Endothelial cell of umbilical vein (primary cell): ENCODE measurements around the gene SCRN1. TPM values are rescaled to one million over a fixed set of nuclear protein-coding genes. Genes with fewer than 3 reads are reported as not detected.

Source experiments
- BruUV-seq: library from RNA; stranded (reverse); fragments of 400-500 nt; replicated peaks from 2 replicates; lab custom pipeline; 2021; lab: Mats Ljungman, UMichigan
- CTCF ChIA-PET: fragments of 300-600, 350-600 bp; sonication (Branson Sonifier 250); formaldehyde crosslinking; loops from one replicate; lab custom pipeline; 2021; ENCODE audit warnings: antibody characterized with exemption, inconsistent platforms; lab: Charles Lee
- POLR2A ChIA-PET: fragments of 300-600, 350-600 bp; sonication (Branson Sonifier 250); formaldehyde crosslinking; loops from one replicate; lab custom pipeline; 2021; ENCODE audit warnings: antibody characterized with exemption, inconsistent platforms; lab: Charles Lee
- DNase-seq: peaks from one replicate; pipeline ENCODE4 v3.0.0-alpha.2; 2011; ENCODE audit warnings: low read depth, low spot score
- FAIRE-seq: peaks from 2 replicates; lab custom pipeline; 2011; peaks lifted over from hg19 to GRCh38; lab: Jason Lieb, UNC
- H2AFZ ChIP-seq: 2 replicates; pipeline ENCODE4 v1.6.0; 2012; ENCODE audit warnings: low read depth, low read length, control low read depth, inconsistent platforms
- H3K27ac ChIP-seq: 2 replicates; pipeline ENCODE4 v1.5.1; 2011; ENCODE audit warnings: low read depth, mild to moderate bottlenecking, control low read depth, low read length, moderate library complexity; ENCODE audit not compliant: insufficient read depth
- H3K27me3 ChIP-seq, 2 experiments: 2 replicates each; pipeline versions ENCODE4 v1.6.0 to v1.6.1; 2011; ENCODE audit warnings: low read length in 2 of 2, mixed read lengths in 1 of 2; ENCODE audit not compliant: control insufficient read depth in 2 of 2, insufficient read depth in 2 of 2
- H3K36me3 ChIP-seq, 2 experiments: 2 replicates in 1 of 2; 3 replicates in 1 of 2; pipeline ENCODE4 v1.5.1; 2011; ENCODE audit warnings: low read length in 2 of 2, mild to moderate bottlenecking in 1 of 2, moderate library complexity in 1 of 2; ENCODE audit not compliant: control insufficient read depth in 2 of 2, insufficient read depth in 2 of 2; ENCODE audit errors: extremely low read depth in 1 of 2
- H3K4me1 ChIP-seq: 3 replicates; pipeline ENCODE4 v1.5.1; 2011; ENCODE audit warnings: mild to moderate bottlenecking, low read length; ENCODE audit not compliant: control insufficient read depth, insufficient read depth; ENCODE audit errors: extremely low read depth
- H3K4me2 ChIP-seq: 2 replicates; pipeline ENCODE4 v1.6.1; 2011; ENCODE audit warnings: low read length, control low read depth, mixed read lengths; ENCODE audit not compliant: insufficient read depth
- H3K4me3 ChIP-seq, 3 experiments: fragments of 200-600 bp in 1 of 3; sonication (generic), shearing (Covaris generic) in 1 of 3; replicated peaks in 1 of 3; 2 replicates each; pipeline ENCODE4 v1.5.1; 2011 to 2016; ENCODE audit warnings: control low read depth in 3 of 3, low read length in 3 of 3, mild to moderate bottlenecking in 2 of 3, inconsistent platforms in 1 of 3, low read depth in 1 of 3, moderate library complexity in 1 of 3; ENCODE audit not compliant: insufficient read depth in 1 of 3
- H3K79me2 ChIP-seq: 2 replicates; pipeline ENCODE4 v1.6.0; 2012; ENCODE audit warnings: low read length, inconsistent platforms; ENCODE audit not compliant: control insufficient read depth, insufficient read depth
- H3K9ac ChIP-seq: replicated peaks from 2 replicates; pipeline ENCODE3; 2011; ENCODE audit warnings: low read length, control low read depth; ENCODE audit not compliant: insufficient read depth; ENCODE audit errors: extremely low read depth
- H3K9me1 ChIP-seq: replicated peaks from 3 replicates; pipeline ENCODE4 v1.6.0; 2011; ENCODE audit warnings: mild to moderate bottlenecking, low read length; ENCODE audit not compliant: control insufficient read depth, insufficient read depth; ENCODE audit errors: extremely low read depth
- H3K9me3 ChIP-seq: replicated peaks from 2 replicates; pipeline ENCODE4 v1.5.1; 2012; ENCODE audit warnings: low read length, inconsistent platforms; ENCODE audit not compliant: control insufficient read depth, insufficient read depth
- H4K20me1 ChIP-seq: replicated peaks from 2 replicates; pipeline ENCODE3; 2011; ENCODE audit warnings: mild to moderate bottlenecking, low read length; ENCODE audit not compliant: control insufficient read depth, insufficient read depth; ENCODE audit errors: extremely low read depth
- CTCF ChIP-seq, 2 donors: IDR thresholded peaks; 1 replicate in 1 of 2; 2 replicates in 1 of 2; pipeline ENCODE4 v1.5.1; 2011; ENCODE audit warnings: low read length in 2 of 2, mild to moderate bottlenecking in 2 of 2, moderate library complexity in 2 of 2, control low read depth in 1 of 2, inconsistent platforms in 1 of 2, low read depth in 1 of 2; ENCODE audit not compliant: insufficient read depth in 1 of 2; ENCODE audit errors: extremely low read depth in 1 of 2
- EZH2 ChIP-seq: IDR thresholded peaks from 2 replicates; pipeline ENCODE4 v1.6.1; 2012; ENCODE audit warnings: borderline replicate concordance, low read depth, mild to moderate bottlenecking, moderate library complexity, low read length, inconsistent platforms; ENCODE audit not compliant: severe bottlenecking
- MYC ChIP-seq: IDR thresholded peaks from one replicate; pipeline ENCODE4 v1.6.1; 2011; ENCODE audit warnings: mild to moderate bottlenecking, low read depth, low read length
- dilution Hi-C: fragments of 300-500 bp; cut with MboI; formaldehyde crosslinking; loops from one replicate; pipeline ENCODE4 v1.15.0; 2019; ENCODE audit warnings: low sequenced_read_pairs; ENCODE audit not compliant: extremely low pct_ligation_motif_present
- intact Hi-C: fragments of 100-400 bp; cut with micrococcal nuclease; formaldehyde crosslinking; loops from one replicate; pipeline ENCODE4 v1.10.0; 2022
- polyA plus RNA-seq, 4 experiments: library from polyadenylated mRNA; depleted of rRNA in 3 of 4; stranded (reverse) in 3 of 4; unstranded in 1 of 4; fragments of >200 nt; gene quantifications; 2 replicates each; pipeline versions ENCODE4 v1.2.1 to v1.2.3, GENCODE V29; 2011 to 2012; ENCODE audit warnings: missing spikeins in 1 of 4
- total RNA-seq: library from RNA; stranded (reverse); gene quantifications from 2 replicates; pipeline ENCODE4 v1.2.3, GENCODE V29; 2021

Gene SCRN1
- total and polyA plus RNA-seq, 2 donors (not counting 3 experiments of a cell fraction or from before 2014, with no cell fraction given): 57.0 to 127 TPM

DNA sequence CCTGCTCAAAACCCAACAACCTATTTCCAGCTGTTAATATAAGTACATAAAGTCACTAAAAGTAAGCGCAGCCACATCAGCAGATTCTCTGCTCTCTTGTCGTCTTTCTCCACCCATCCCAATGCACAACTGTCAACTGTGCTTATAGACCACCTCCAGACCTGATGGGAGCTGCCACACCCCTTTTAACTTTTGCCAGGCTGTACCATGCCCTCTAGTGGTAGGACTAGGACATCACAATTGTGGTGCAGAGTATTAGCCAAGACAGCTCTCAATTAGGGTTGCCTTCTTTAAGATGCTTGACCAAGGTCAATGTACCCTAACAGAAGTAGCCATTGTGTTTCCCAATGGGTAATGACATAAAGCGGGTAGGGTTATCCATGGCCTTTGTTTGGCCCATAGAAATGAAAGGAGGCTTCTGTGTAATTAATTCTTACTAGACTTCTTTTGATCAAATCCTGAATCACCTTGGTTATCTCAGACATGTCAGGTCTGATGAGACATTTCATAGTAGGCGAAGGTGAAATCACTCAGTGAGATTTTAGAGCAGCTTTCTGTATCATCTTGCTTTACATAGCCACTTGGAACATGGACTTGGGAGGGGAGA, 68.1 kb downstream of the SCRN1 start:
- Histone ChIP-seq H3K4me3 (no peak overlapping the region), H3K9ac (no peak overlapping the region), H3K4me2 (no peak overlapping the region), H2AFZ (no peak overlapping the region), H3K9me3 (no peaks in the 10 kb centered on the region), H3K36me3 (peaks cover 6 to 31% of the 10 kb centered on the region in 2 experiments), H3K79me2 (no peaks in the 10 kb centered on the region), H3K27ac (no peak overlapping the region), H3K4me1 (no peaks in the 10 kb centered on the region), H3K27me3 (no peaks in the 10 kb centered on the region), H3K9me1 (no peaks in the 10 kb centered on the region), H4K20me1 (no peaks in the 10 kb centered on the region)
- TF ChIP-seq CTCF (IDR thresholded peaks at IDR 0.05; ENCODE audit: extremely low read depth in 1 of 2, insufficient read depth in 1 of 2, low read depth in 1 of 2, low read length in 2 of 2): peak; percentile 84 to 89
- no peak for TF ChIP-seq MYC
- BruUV-seq: no TSS peak
- FAIRE-seq: peak; percentile 92
- dilution Hi-C loops: no loop called here
- POLR2A ChIA-PET: no interaction called here
- intact Hi-C loops: loop anchor here (1.0 to 2.0 kb wide), 4 partner anchors 43 to 999 kb away; no protein-coding TSS in a partner anchor
- CTCF ChIA-PET: interaction anchor here (0.7 to 4.7 kb wide), 33 partner anchors 9 to 999 kb away, joined by 3 to 97 read pairs (median 5); no protein-coding TSS in a partner anchor
- DNase-seq: peak; percentile 76

GRCh38 chr7:29920491-29920890, 69.1 kb downstream of the SCRN1 start:
- no peak for DNase-seq
- ChIA-PET POLR2A (no interaction called here), CTCF (interaction anchor here (0.6 to 4.7 kb wide), 15 partner anchors 10 to 998 kb away, joined by 3 to 97 read pairs (median 12); no protein-coding TSS in a partner anchor)
- Histone ChIP-seq H4K20me1 (no peaks in the 10 kb centered on the region), H3K27ac (no peak overlapping the region), H3K4me3 (no peak overlapping the region), H3K9me3 (no peaks in the 10 kb centered on the region), H3K27me3 (no peaks in the 10 kb centered on the region), H3K9me1 (no peaks in the 10 kb centered on the region), H3K9ac (no peak overlapping the region), H3K36me3 (peaks cover 6 to 27% of the 10 kb centered on the region in 2 experiments), H3K4me2 (no peak overlapping the region), H2AFZ (no peak overlapping the region), H3K79me2 (no peaks in the 10 kb centered on the region), H3K4me1 (no peaks in the 10 kb centered on the region)
- no peak for FAIRE-seq
- TF ChIP-seq EZH2: no peak
- no peak for TF ChIP-seq MYC
- intact Hi-C loops: loop anchor here (2.0 kb wide), 1 partner anchor 998 kb away; no protein-coding TSS in a partner anchor
- dilution Hi-C loops: no loop called here
- BruUV-seq: TSS peak; percentile 25
